GM10266 (cell line): Measurements from ENCODE around the gene GDF9.

Experiments used
- DNase-seq: peaks from one replicate; pipeline ENCODE4 v3.0.0; 2012; ENCODE audit errors: extremely low spot score
- CTCF ChIP-seq: IDR thresholded peaks from 2 replicates; pipeline ENCODE4 v1.5.1; 2012; ENCODE audit warnings: mild to moderate bottlenecking, low read depth; ENCODE audit not compliant: control insufficient read depth, insufficient read depth; ENCODE audit errors: missing control alignments

GDF9 gene

GRCh38 chr5:132831095-132831860 lies 35.0 kb downstream of the GDF9 start:
- DNase-seq, result no peak
- TF ChIP-seq CTCF, result no peak

- peak; percentile 90 for DNase-seq
- TF ChIP-seq CTCF, result no peak
These were observed 35.7 kb downstream of the GDF9 start, which contains the start of gene SHROOM1 for GRCh38 chr5:132830436-132831094. Gene SHROOM1 (minus strand): TSS chr5:132830647. CDS start chr5:132826140, 4,507 bp downstream.

- peak; percentile 95 for DNase-seq
- TF ChIP-seq CTCF, result peak; percentile 91
These were observed 36.4 kb downstream of the GDF9 start for GRCh38 chr5:132829742-132830435.

- DNase-seq, result no peak
These were observed 37.3 kb downstream of the GDF9 start for GRCh38 chr5:132828846-132829494.

GRCh38 chr5:132827943-132828673 lies 38.2 kb downstream of the GDF9 start:
- TF ChIP-seq CTCF, result no peak
- no peak for DNase-seq

More at GRCh38 chr5:132828846-132829494, 37.3 kb downstream of the GDF9 start:
- TF ChIP-seq CTCF, result no peak

- no peak for TF ChIP-seq CTCF
- no peak for DNase-seq
These were observed 39.7 kb downstream of the GDF9 start for GRCh38 chr5:132826424-132827082.
